GM18517 (cell line): ENCODE results near the gene PTPRT.
"Not testable (repeated sequence)": the region's sequence is repeated elsewhere in the genome, so short reads cannot be mapped to it uniquely, and the experiment has no call there.

Experiments
- ATAC-seq: cut with Tn5 transposase; IDR thresholded peaks from one replicate; pipeline ENCODE4 v1.9.1; 2021; ENCODE audit warnings: mild to moderate bottlenecking, moderate library complexity; ENCODE audit not compliant: unreplicated experiment

Gene PTPRT

GRCh38 chr20:43187476-43188233 is 2.1 kb downstream of the PTPRT start:
- no peak for ATAC-seq

DNA sequence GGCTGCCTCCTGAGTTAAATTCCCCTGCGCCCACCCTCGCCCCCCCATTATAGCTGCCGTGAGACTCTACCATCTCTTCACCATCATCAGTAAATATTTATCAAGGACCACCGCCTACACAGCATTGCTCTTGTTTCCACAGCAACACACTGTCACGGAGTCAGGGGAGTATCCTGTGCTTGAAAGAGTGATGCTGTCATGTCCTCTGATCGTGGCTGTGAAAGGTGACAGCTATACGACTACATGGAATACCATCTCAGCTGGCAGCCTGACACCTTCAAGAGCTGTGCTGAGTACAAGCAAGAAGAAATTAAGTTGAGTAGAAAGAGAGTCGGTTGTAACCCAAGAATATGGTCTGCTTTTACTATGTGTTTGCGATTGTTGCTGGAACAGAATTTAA is 3.4 kb downstream of the PTPRT start:
- no peak for ATAC-seq

GRCh38 chr20:43185901-43186300 is 3.8 kb downstream of the PTPRT start:
- ATAC-seq: no peak

DNA sequence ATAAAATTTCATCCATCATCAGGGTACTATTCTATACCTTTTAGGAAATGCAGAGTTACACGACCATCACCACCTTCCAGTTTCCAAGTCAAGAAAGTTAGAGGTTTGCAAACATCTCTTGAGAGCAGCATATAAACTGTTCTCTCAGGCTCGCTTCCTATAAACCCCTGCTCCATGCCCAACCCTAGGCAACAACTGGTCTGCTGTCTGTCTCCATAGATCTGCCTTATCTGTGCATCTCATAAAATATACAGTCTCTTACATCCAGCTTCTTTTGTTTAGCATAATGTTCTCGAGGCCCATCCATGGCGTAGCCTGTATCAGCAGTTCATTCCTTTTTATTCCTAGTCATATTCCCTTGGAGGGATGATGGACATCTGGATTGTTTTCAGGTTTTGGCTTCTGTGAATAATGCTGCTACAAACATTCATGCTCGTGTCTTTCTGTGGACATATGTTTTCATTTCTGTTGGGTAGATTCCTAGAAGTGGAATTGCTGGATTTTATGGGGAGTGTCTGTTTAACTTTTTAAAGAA is 6.1 kb downstream of the PTPRT start:
- no peak for ATAC-seq

DNA sequence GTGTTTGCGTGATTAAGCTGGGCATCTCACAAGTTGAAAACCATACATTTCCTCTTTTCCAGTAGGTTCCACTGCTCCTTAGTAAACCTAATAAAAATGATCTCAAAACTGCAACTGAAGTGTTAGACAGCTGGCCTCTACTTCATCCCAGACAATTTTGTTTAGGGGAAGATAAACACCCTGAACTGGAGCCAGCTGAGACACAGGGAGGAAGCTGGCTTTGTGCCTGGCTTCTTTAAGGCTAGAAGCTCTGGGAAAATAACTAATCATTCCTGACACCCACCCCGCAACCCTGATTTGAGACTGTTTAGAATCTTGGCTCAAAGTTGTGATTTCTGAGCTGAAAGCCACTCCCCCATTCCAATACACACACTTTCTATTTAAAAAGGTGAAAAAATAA is 11.6 kb downstream of the PTPRT start:
- no peak for ATAC-seq

DNA sequence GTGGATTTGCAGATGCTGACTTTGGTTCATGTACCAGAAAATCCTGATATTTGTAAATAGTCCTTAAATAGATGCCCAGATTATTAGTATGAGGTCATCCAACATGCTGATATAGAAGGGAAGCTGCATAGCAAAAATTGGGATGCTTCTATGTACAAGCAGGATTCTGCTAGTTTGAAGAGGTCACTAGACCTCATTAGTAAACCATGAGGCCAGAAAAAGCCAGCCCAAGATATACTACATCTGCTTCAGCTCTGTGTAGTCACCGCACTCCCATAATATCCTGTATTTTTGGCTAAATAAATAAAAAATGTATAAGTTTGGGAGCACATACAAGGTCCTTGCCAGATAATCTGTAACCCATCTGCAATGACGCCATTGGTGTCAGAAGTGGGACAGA is 13.0 kb downstream of the PTPRT start:
- ATAC-seq: no peak

DNA sequence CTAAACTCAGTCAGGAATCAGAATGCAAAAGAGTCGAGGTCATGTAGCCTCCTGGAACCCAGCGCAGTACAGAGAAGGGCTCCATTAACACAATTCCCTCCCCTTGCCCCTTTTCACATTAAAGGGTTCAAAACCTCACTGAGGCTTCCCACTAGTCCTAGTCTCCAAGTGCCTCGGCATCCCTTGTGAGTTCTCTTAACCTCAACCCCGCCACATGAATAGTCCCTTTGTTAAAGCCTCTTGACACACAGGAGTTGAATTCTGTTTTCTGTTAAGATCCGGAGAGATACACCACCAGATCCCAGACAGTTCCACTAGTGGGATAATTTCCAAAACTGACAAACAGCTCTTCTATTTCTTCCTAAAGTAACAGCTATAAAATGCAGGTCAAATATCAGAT is 17.8 kb downstream of the PTPRT start:
- ATAC-seq: no peak

GRCh38 chr20:43170771-43171170 is 18.9 kb downstream of the PTPRT start:
- no peak for ATAC-seq

DNA sequence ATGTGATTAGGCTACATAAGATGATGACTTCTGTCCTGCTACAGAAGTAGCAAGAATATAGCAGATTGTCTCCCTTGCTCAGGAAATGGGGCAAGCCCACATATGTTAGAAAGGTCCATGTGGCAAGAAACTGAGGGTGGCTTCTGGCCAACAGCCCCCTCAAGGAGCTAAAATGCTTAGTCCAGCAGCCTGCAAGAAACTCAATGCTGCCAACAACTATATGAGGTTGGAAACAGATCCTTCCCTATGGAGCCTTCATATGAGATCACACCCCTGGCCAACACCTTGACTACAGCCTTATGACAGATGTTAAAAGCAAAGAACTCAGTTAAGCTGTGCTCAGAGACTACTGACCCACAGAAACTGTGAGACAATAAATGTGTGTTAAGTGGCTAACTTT is 22.1 kb downstream of the PTPRT start:
- no peak for ATAC-seq

DNA sequence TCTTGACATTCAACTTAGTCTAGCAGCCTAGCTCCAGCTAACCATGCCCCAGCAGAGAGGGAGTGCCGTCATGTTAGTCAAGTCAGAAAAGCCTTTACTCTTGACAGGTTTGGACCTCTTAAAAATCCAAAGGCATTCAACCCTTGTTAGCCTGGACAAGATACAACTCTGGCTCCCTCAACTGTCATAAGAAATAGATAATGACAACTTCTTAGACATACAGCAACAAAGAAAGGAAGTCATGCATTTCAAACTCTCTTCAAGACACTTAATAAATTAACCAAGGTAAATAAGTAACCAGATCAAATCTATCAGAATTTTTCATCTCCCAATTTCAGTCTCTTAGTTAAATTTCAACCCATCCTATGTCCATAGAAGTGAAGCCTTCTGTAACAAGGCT is 22.7 kb downstream of the PTPRT start:
- no peak for ATAC-seq

GRCh38 chr20:43165611-43166010 is 24.1 kb downstream of the PTPRT start:
- no peak for ATAC-seq

DNA sequence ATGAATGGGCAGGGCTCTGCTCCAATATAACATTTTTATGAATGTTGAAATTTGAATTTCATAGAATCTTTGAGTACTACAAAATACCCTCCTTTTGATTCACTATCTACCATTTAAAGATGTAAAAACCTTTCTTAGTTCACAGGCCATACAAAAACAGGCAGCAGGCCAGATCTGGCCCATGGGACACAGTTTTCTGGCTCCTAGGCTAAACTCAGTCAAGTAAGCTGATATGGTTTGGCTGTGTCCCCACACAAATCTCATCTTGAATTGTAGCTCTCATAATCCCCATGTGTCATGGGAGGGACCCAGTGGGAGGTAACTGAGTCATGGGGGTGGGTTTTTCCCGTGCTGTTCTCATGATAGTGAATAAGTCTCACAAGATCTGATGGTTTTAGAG is 25.0 kb downstream of the PTPRT start:
- ATAC-seq: not testable (repeated sequence)

DNA sequence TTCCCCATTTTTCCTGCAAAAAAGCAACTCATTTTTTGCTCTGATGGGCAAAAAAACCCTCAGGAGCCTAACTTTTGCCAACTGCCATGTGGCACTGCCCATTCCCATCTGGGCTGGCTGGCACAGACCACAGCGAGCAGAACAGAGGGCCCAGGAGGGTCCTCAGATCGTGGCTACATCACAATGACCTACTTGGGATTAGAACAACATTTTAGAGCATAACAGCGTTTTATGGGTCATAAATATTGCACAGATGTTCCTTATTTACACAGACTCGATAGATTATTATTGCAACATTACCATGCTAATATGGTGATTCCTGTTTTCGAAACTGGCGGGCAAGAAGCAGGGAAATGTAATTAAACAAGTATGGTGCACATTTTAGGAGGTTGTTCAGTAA is 28.0 kb downstream of the PTPRT start:
- no peak for ATAC-seq

DNA sequence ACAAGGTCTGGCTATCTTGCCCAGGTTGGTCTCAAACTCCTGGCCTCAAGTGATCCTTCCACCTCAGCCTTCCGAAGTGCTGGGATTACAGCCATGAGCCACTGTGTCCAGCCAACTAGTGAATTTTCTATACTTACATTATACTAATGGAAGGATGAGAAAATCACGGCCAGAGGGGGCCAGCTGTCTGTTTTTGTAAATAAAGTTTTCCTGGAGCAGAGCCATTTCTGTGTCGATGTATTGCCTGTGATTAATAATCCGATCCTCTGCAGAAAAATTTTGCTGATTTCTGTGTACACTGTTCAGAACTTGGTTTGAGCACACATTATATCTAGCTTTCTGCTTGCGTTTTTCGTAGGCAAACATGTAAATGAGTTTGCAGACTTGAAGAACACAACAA is 28.8 kb downstream of the PTPRT start:
- ATAC-seq: no peak

DNA sequence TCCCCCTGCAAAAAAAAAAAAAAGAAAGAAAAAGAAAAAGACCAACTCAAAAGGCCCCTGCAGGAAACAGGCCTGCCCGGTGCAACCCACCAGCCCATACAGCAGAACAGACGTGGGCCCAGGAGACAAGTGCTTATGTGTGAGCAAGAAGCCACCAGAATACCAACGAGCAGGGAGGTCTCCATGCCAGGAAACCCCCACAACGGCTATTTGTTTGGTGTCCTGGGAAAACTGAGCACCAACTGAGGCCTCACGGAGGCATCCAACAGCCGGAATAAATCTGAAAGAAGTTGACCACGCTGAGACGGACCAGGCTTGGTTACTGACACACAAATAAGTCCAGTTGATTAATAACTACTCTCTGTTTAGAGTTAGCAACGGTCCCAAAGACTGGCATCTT is 29.7 kb downstream of the PTPRT start:
- no peak for ATAC-seq

GRCh38 chr20:43155366-43156100 is 34.2 kb downstream of the PTPRT start:
- no peak for ATAC-seq

GRCh38 chr20:43151901-43152300 is 37.8 kb downstream of the PTPRT start:
- ATAC-seq: no peak

- ATAC-seq: no peak
Observed at GRCh38 chr20:43151256-43151655, 38.5 kb downstream of the PTPRT start.

- ATAC-seq: no peak
Observed at GRCh38 chr20:43140726-43141125, 49.0 kb downstream of the PTPRT start.

DNA sequence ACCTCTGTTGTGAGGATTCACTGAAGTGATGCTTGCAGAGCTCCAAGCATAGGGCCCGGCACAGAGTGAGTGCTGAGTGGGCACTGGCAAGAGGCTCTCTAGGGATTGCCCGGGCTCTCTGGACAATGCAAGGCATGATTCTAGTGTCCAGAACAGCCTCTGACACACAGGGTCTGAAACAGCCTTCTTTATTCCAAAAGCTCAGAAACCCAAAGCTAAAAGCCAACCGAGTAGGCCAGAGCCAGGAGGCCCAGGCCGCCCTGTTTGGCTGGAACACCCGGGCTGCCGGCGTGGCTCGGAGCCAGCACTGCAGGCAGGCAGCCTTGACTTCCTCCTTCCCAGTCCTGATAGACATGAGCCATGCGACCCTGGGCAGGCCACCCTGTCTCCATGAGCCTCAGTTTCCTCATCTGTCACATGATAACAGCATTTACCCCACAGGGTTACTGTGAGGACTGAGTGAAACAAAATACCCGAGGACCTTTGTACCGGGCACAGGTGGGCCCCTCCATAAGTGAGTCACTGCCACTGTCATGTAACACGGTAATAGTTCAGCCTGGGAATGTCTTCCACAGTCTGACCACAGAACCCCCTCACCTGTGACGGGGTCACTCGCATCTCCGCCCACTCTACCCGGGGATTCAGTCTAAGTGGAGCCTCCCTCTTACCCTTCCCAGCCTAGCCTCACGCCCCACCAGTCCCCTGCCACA is 51.5 kb downstream of the PTPRT start:
- no peak for ATAC-seq

DNA sequence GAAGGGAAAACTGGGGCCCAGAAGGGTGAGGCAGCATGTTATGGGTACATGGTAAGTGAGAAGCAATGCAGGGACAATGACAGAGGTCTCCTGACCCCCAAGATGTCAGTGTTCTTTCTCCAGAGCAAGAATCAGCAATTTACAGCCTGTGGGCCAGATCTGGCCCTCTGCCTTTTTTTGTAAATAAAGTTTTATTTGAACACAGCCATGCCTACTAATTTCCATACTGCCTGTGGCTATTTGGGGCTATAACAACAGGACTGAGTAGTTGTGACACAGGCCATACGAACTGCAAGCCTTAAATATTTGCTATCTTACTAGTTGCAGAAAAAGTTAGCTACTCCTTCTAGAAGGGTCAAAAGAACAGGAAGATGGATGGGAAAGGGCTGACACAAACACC is 52.5 kb downstream of the PTPRT start:
- no peak for ATAC-seq

DNA sequence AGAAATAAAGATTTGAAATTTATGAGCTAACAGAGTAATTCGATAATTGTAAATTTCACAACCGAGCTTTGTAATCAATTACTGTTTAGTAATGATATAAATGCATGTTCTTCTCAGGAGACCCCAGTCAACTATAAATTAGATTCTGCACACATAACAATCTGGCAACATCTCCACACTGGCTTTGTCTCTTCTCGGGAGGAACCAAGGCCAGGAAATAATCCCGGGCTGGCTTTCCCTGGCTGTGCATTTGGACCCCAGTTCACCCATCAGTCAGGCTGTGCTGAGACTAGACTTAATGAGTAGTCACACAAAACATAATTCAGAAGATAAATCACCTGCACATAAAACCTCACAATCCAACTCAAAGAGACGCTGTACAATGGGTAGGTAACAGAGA is 65.5 kb downstream of the PTPRT start:
- no peak for ATAC-seq
